OCI-LY1 (cell line): ENCODE results near the gene CDK11A.
"Not testable (repeated sequence)": the region's sequence is repeated elsewhere in the genome, so short reads cannot be mapped to it uniquely, and the experiment has no call there.

Source experiments
- H2AFZ ChIP-seq: fragments of 200-600 bp; sonication (generic), shearing (Covaris generic); 2 replicates; pipeline ENCODE4 v1.6.0; 2014; ENCODE audit warnings: antibody characterized with exemption, mild to moderate bottlenecking, low read length
- H3F3A ChIP-seq: fragments of 200-600 bp; sonication (generic), shearing (Covaris generic); 2 replicates; pipeline ENCODE4 v1.6.0; 2014; ENCODE audit warnings: mild to moderate bottlenecking, antibody characterized with exemption, low read length, moderate library complexity; ENCODE audit not compliant: insufficient read depth
- H3K27ac ChIP-seq: fragments of 200-600 bp; sonication (generic); 2 replicates; pipeline ENCODE4 v1.5.1; 2014; ENCODE audit warnings: low read length, mixed run types, mild to moderate bottlenecking, low read depth; ENCODE audit not compliant: poor library complexity, severe bottlenecking
- H3K27me3 ChIP-seq: fragments of 200-600 bp; sonication (generic); 2 replicates; pipeline ENCODE4 v1.6.0; 2014; ENCODE audit warnings: antibody characterized with exemption, mild to moderate bottlenecking, low read length, moderate library complexity; ENCODE audit not compliant: insufficient read depth
- H3K36me3 ChIP-seq: fragments of 200-600 bp; sonication (generic); 2 replicates; pipeline ENCODE4 v1.6.1; 2014; ENCODE audit warnings: mild to moderate bottlenecking, antibody characterized with exemption, low read length, moderate library complexity, mixed read lengths; ENCODE audit not compliant: insufficient read depth
- H3K4me1 ChIP-seq: fragments of 200-600 bp; sonication (generic); 2 replicates; pipeline ENCODE4 v1.5.1; 2014; ENCODE audit warnings: mild to moderate bottlenecking, low read length, moderate library complexity; ENCODE audit not compliant: insufficient read depth, severe bottlenecking
- H3K4me2 ChIP-seq: fragments of 200-600 bp; sonication (generic), shearing (Covaris generic); 2 replicates; pipeline ENCODE4 v1.6.1; 2014; ENCODE audit warnings: low read length
- H3K4me3 ChIP-seq: fragments of 200-600 bp; sonication (generic); 2 replicates; pipeline ENCODE4 v1.5.1; 2014; ENCODE audit warnings: low read length, low read depth, mild to moderate bottlenecking, mixed read lengths; ENCODE audit not compliant: poor library complexity, severe bottlenecking
- H3K79me2 ChIP-seq: fragments of 200-600 bp; shearing (Covaris generic); 2 replicates; pipeline ENCODE4 v1.6.1; 2016; ENCODE audit warnings: mixed run types, low read length, mixed read lengths; ENCODE audit not compliant: insufficient read depth
- H3K9ac ChIP-seq: fragments of 200-600 bp; sonication (generic), shearing (Covaris generic); 2 replicates; pipeline ENCODE4 v1.6.1; 2014; ENCODE audit warnings: mild to moderate bottlenecking, low read length, mixed read lengths
- H3K9me2 ChIP-seq: fragments of 200-600 bp; sonication (generic), shearing (Covaris generic); 2 replicates; pipeline ENCODE4 v1.6.1; 2014; ENCODE audit warnings: low read depth, mild to moderate bottlenecking, low read length, mixed read lengths
- H3K9me3 ChIP-seq: fragments of 200-600 bp; shearing (Covaris generic); 2 replicates; pipeline ENCODE4 v1.6.1; 2014; ENCODE audit warnings: low read length, mixed read lengths
- H4K20me1 ChIP-seq: fragments of 200-600 bp; sonication (generic), shearing (Covaris generic); 2 replicates; pipeline ENCODE4 v1.6.0; 2016; ENCODE audit warnings: mild to moderate bottlenecking, low read length; ENCODE audit not compliant: insufficient read depth
- EZH2 ChIP-seq: fragments of 200-600 bp; sonication (generic), shearing (Covaris generic); IDR thresholded peaks from 2 replicates; pipeline ENCODE4 v1.8.0; 2017; ENCODE audit warnings: borderline replicate concordance, mixed run types, mild to moderate bottlenecking, antibody characterized with exemption, low read length, moderate library complexity, mixed read lengths
- TF ChIP-seq, protein P1 (sequence below): fragments of 200-600 bp; sonication (generic), shearing (Covaris generic); IDR thresholded peaks from 2 replicates; pipeline ENCODE4 v1.5.1; 2017; ENCODE audit warnings: mild to moderate bottlenecking, antibody characterized with exemption, low read length, moderate library complexity, mixed read lengths

CDK11A gene

DNA sequence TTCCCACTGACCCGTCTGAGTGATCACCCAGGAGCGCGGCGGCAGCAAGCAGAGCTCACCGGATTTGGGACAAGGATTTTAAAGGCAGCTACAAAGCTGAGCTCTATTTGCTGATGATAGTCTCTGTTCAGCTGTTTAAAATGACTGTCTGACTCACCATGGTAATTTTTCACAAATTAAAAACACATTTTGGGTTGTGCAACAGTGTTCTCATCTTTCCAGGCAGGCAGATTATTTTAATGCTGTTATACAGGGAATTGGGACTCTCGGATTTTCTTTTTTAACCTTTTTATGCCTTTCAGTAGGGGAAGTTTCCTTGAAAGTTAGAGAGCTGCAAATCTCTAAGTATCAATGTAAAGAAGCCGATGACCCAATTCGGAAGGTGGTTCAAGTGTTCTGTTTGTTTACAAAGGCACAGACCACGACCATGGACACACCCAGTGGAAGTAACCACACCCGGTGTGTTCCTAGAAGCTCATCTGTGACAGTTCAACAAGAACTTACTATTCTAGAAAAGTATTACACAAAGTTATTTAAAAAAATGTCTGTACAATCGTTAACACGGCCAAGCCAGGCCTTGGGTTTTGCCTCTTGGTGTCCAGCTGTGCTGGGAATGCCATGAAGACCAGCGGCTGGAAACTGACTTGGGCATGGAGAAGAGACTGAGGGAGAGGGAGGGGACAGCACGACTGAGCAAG lies 4.3 kb upstream of the CDK11A start:
- H3K36me3 ChIP-seq, result peaks cover 20% of the 10 kb centered on the region
- not testable (repeated sequence) for H4K20me1 ChIP-seq, H3K27ac ChIP-seq, H3K9me2 ChIP-seq, H3K79me2 ChIP-seq, H3K4me2 ChIP-seq, H3K9ac ChIP-seq, H3K4me1 ChIP-seq, H3K27me3 ChIP-seq, H3K4me3 ChIP-seq, H2AFZ ChIP-seq, H3F3A ChIP-seq, H3K9me3 ChIP-seq

DNA sequence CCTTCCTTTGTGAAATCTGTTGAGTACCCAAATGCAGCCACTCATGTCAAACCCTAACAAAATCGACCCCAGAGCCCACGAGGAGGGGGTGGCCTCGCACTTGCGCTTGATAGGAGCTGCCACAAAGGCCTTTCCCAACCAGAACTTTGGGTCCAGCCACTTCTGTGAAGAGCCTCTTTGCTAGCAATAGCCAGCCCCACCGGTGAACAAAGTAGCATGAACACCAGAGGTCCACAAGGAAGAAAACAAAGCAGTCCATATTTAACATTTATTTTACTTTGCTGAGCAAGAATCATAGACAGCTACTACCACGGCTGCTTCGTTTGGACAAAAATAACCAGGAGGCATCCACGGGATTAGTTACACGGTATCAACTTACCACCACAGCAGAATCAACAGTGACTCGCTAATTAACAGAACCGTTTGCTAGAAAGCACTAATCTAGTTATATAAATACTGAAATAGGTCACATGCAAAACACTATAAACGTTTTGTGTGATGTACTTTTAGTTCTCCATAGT lies 3.0 kb upstream of the CDK11A start:
- H3K4me2 ChIP-seq, H3K27ac ChIP-seq: not testable (repeated sequence)

DNA sequence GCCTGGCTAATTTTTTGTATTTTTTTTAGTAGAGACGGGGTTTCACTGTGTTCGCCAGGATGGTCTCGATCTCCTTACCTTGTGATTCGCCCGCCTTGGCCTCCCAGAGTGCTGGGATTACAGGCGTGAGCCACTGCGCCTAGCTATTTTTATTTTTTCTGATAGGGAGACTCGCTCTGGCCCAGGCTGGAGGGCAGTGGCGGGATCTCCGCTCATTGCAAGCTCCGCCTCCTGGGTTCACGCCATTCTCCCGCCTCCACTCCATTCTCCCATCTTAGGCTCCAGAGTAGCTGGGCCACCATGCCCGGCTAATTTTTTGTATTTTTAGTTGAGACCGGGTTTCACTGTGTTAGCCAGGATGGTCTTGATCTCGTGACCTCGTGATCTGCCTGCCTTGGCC lies 1.9 kb upstream of the CDK11A start:
- not testable (repeated sequence) for H3K9me2 ChIP-seq, H3K36me3 ChIP-seq, H3K9ac ChIP-seq, H3K79me2 ChIP-seq, H3K27me3 ChIP-seq, H4K20me1 ChIP-seq, H2AFZ ChIP-seq, H3K4me3 ChIP-seq, H3K27ac ChIP-seq, H3K4me1 ChIP-seq, H3F3A ChIP-seq, H3K9me3 ChIP-seq, H3K4me2 ChIP-seq

More for the DNA sequence above, 3.0 kb upstream of the CDK11A start:
- H4K20me1 ChIP-seq, H3K79me2 ChIP-seq, H3K4me3 ChIP-seq, H3K27me3 ChIP-seq, H3K9ac ChIP-seq, H3K4me1 ChIP-seq, H3K9me3 ChIP-seq, H3F3A ChIP-seq, H3K9me2 ChIP-seq, H2AFZ ChIP-seq: not testable (repeated sequence)
- H3K36me3 ChIP-seq, result peaks cover 11% of the 10 kb centered on the region; the same call in 1 of the 2 replicates

- peaks cover 32% of the 10 kb centered on the region for H3K36me3 ChIP-seq
- H3K4me1 ChIP-seq, result no peaks in the 10 kb centered on the region
- no peak overlapping the region for H3K4me2 ChIP-seq
- no peak for TF ChIP-seq EZH2
- TF ChIP-seq, protein P1, sequence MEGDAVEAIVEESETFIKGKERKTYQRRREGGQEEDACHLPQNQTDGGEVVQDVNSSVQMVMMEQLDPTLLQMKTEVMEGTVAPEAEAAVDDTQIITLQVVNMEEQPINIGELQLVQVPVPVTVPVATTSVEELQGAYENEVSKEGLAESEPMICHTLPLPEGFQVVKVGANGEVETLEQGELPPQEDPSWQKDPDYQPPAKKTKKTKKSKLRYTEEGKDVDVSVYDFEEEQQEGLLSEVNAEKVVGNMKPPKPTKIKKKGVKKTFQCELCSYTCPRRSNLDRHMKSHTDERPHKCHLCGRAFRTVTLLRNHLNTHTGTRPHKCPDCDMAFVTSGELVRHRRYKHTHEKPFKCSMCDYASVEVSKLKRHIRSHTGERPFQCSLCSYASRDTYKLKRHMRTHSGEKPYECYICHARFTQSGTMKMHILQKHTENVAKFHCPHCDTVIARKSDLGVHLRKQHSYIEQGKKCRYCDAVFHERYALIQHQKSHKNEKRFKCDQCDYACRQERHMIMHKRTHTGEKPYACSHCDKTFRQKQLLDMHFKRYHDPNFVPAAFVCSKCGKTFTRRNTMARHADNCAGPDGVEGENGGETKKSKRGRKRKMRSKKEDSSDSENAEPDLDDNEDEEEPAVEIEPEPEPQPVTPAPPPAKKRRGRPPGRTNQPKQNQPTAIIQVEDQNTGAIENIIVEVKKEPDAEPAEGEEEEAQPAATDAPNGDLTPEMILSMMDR, result no peak
- H3K9me3 ChIP-seq, result no peaks in the 10 kb centered on the region
- no peaks in the 10 kb centered on the region for H3F3A ChIP-seq
- no peak overlapping the region for H3K9ac ChIP-seq
- no peak overlapping the region for H3K4me3 ChIP-seq
- H4K20me1 ChIP-seq, result no peaks in the 10 kb centered on the region
- no peak overlapping the region for H3K27ac ChIP-seq
- H3K9me2 ChIP-seq, result no peaks in the 10 kb centered on the region
- H2AFZ ChIP-seq, result no peak overlapping the region
- H3K27me3 ChIP-seq, result no peaks in the 10 kb centered on the region
- H3K79me2 ChIP-seq, result no peaks in the 10 kb centered on the region
These were observed 3.0 kb downstream of the CDK11A start for GRCh38 chr1:1721201-1721600.

DNA sequence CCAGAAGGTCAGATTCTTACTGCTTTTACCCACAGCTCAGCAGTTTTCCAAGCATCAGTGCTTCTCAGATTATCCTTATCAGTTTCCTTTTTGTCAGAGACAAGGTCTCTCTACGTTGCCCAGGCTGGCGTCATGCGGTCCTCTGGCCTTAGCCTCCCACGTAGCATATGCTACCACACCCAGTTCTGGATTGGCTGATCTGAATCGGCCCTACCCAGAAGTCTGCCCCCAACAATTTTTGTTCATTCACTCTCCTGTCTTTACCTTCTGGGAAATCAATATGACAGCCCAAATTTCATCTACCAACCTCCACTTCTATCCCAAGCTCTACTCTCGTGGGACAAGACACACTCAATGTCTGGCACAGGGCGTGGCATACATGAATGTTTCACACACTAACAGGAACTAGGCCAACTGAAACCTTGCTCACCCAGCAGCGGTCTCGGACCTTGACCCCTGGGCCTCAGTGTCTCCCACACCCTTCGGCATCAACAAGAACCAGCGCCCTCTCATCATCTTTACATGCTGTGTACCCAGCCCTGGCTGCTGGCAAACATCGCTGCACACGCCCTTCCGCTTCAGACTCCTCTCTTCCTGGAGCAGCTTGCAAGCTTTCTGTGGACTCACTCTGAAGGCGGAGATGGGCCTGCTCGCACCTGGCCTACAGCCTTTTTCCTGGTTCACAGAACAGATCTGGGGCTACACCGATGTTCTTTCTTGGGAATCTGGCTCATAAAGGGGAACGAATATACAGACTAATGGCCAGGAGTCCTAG lies 8.9 kb downstream of the CDK11A start:
- not testable (repeated sequence) for H4K20me1 ChIP-seq, H3K27me3 ChIP-seq, H3F3A ChIP-seq, H3K9me2 ChIP-seq, H3K4me1 ChIP-seq, H3K9me3 ChIP-seq, H2AFZ ChIP-seq, H3K27ac ChIP-seq, H3K4me2 ChIP-seq, H3K9ac ChIP-seq, H3K79me2 ChIP-seq, H3K4me3 ChIP-seq
- H3K36me3 ChIP-seq, result peaks cover 29% of the 10 kb centered on the region

GRCh38 chr1:1707897-1708296 lies 16.3 kb downstream of the CDK11A start:
- H3K9me3 ChIP-seq, H3K36me3 ChIP-seq, H3K9me2 ChIP-seq, H4K20me1 ChIP-seq, H3K4me1 ChIP-seq, H3K27me3 ChIP-seq, H3K79me2 ChIP-seq, H3F3A ChIP-seq, H2AFZ ChIP-seq, H3K4me3 ChIP-seq, H3K27ac ChIP-seq, H3K4me2 ChIP-seq, H3K9ac ChIP-seq: not testable (repeated sequence)
